Prostate gland (tissue), 2 donors: ENCODE data around the gene SPTBN4.

Source experiments
- CTCF ChIP-seq, 4 experiments: fragments of 200-600 bp in 2 of 4; fragments of 450-650 bp in 2 of 4; sonication (generic) in 2 of 4; IDR thresholded peaks; 1 replicate in 3 of 4; 2 replicates in 1 of 4; pipeline ENCODE4 v1.5.1; 2016 to 2019; ENCODE audit warnings: antibody characterized with exemption in 4 of 4, mild to moderate bottlenecking in 2 of 4, moderate library complexity in 2 of 4
- POLR2A ChIP-seq: fragments of 450-650 bp; IDR thresholded peaks from one replicate; pipeline ENCODE4 v1.6.1; 2016; ENCODE audit warnings: antibody characterized with exemption, mild to moderate bottlenecking
- POLR2AphosphoS5 ChIP-seq: sonication (generic); formaldehyde crosslinking; IDR thresholded peaks from one replicate; pipeline ENCODE4 v1.6.1; 2017; ENCODE audit warnings: antibody characterized with exemption

- TF ChIP-seq POLR2A (no peak), CTCF (IDR thresholded peaks at IDR 0.05) (peak in 1 of 4 experiments; percentile 96), POLR2AphosphoS5 (no peak)
Observed at GRCh38 chr19:40424637-40425449, 42.0 kb upstream of the SPTBN4 start.
